Left forelimb (tissue), 1 donor: ENCODE data around the gene MICAL2.

ENCODE experiments used
- DNase-seq: peaks from one replicate; pipeline ENCODE4 v3.0.0-alpha.2; 2018; ENCODE audit warnings: low spot score

MICAL2 gene

DNA sequence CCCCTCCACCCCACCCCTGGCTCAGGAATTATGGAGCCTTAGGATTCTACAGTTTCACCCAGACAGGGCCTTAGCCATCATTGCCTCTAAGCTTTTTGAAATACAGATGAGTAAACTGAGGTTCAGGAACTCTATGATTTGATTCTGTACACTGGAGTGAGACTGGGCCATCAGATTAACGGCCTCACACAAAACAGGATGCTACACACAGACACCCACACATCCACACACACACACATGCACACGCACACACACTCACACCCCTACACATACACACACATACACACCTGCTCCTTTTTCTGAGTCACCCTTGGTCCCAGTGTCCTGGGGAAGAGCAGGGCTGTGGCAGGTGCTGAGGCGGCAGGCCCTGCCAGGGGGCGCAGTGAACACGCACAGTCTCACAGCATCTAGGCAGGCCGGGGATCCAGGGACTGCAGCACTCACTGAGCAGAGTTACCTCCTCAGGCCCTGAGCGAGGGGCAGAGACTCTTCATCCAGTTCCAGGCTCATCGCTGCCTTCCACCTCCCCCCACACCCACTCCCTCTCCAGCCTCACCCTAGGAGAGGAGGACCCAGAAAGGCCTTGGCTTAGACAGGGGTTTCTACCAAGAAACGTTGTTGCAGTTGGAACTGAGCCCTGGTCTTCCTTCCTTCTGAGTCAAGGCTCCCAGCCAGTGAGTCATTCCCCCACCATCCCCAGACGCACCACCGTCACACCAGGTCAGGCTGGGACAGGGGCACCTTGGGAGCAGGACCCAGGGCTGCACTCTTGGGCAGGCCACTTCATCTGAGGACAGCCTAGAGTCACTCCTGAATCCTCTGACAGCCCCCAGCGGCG lies 177.2 kb downstream of the MICAL2 start:
- DNase-seq: peak; percentile 63

DNA sequence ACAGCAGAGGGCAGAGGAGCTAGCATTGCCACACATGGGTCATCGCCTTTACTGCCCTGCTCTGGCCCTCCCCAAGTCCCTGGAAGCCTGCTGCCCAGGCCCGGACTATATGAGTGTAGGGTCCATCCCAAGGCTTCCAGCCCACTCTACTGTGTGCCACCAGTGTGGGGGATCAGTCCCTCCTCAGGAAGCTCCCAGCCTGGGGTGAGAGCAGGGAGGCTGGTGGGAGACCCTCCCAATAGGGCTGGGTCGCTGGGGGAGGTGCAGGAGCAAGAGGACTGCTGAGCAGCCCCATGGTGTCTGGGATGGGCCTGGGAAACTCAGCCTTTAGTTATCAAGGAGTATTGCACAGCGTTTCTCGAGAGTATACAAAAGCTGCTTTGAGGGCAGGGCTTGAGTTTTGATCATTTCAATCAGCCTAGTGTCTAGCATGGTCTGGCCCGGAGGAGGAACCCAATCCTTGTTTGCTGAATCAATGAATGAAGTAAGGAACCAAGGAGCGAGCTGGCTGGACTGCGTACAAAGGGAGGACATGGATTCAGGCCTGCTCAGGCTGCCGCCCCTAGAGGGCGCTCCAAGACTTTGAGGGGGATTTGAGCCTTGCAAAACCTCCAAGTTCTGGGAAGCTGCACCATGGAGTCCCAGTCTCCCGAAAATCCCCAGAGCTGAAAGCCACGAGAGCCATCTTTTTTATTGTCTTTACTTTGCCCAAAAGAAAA lies 178.0 kb downstream of the MICAL2 start:
- peak; percentile 77 for DNase-seq

DNA sequence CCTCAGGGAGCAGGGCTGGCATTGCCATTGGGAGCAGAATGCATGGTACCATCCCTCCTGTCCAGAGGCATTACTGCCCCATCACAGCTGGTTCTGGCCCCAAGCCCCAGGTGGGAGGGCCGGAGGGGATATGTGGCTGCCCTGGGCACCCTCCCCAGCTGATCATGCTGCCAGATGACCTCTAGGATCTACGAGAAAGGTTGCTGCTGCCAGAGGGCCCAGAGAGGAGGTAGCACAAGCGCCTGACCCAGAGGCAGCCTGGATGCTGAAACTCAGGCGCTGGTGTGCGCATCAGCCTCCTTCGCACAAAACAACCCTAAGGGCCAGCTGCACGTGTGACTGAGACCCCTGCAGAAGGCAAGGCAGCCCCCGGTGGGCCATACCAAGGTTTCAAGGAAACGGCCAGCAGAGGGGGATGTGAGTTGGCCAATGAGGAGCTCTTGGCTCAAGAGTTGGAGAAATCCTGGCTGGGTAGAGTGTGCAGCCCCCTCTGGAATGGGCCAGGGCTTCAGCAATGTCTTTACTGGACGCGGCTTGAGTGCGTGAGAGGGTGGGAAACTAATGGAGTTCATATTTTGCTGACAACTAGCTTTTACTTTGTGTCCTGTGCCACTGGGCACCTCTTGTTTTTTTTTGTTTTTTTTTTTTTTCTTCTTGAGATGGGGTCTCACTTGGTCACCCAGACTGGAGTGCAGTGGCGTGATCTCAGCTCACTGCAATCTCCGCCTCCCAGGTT lies 178.7 kb downstream of the MICAL2 start:
- peak; percentile 44 for DNase-seq

DNA sequence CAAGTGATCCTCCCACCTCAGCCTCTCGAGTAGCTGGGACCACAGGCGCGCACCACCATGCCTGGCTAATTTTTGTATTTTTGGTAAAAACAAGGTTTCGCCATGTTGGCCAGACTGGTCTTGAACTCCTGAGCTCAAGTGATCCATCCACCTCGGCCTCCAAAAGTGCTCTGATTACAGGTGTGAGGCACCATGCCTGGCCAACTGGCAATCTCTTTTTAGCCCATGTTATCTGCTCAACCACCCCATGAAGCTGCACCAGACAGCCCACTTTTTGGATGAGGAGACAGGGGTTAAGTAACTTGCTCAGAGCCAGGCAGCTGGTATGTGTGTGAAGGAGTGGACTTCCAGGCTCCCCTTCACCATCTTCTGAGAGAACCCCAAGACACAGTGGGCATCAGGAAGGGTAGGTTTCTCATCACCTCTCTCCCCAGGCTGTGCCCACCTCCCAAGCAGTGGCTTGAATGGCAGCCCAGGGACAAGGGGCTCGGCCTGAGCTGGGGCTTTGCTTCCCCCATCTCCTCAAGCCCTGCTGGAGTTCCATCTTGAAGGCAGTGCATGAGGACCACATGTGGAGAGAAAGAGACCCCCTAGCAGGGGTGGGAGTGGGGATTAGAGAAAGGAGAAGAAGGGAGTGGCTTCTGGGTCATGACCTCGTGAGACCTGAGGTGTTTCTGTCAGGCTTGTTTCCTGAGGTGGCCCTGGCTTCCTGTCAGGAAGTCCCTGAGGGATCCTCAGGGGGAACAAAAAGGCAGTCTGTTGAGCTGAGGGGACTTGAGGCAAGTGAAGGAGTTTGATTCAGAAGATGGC lies 179.5 kb downstream of the MICAL2 start:
- DNase-seq: peak; percentile 38

DNA sequence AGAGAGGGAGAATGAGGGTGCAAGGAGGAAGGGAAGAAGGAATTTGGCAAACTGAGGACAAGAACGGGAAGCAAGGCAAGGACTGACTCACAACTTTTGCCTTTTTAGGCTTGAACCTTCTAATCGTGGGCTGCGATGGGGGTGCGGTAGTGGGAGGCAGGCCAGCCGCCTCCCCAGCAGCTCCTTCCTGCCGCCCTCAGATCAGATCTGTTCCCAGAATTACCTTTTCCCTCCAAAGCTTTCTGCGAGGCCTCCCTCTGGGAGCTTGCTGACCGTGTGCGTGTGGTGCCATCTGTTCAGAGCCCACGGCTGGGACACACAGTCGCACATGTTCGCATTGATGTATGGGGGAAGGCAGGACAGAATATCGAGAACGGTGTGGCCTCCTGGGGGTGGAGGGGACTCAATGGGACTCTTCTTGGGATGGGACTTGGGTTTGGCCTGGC lies 180.1 kb downstream of the MICAL2 start:
- peak; percentile 22 for DNase-seq

DNA sequence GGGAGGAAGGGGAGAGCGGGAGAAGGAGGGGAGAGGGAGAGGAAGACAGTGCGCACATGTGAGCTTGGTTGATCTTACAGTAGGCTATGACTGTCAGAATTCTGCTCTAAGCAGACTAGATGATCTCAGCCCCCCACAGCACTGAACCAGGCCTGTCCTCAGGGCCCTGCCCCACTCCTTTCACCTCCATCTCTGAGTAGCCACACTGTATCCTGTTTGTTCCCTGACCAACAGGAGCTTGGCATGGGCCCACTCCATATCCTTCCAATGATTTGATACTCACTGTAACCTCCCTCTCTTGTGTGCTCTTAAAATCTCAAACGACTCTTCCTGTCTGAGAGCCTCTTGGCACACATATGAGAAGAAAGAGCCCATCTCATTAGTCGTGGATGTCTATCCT lies 180.9 kb downstream of the MICAL2 start:
- peak; percentile 26 for DNase-seq

DNA sequence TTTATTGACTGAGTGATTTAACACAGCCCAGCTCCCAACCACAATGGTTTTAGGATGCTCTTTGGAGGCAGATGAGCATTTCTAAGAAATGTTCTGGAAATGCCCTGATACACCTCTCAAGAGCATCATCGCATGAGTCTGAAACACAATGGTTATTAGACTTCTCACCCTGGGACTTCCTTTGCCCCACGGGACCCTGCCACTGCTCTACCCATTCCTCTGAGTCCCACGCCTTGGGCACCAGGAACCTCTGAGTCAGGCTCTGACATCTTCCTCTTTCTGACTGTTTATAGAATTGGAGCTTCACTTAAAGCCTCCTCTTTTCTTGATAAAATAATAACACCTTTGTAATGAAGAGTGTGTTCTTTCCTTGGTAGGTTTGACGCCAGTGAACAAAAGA lies 181.4 kb downstream of the MICAL2 start:
- DNase-seq: no peak

DNA sequence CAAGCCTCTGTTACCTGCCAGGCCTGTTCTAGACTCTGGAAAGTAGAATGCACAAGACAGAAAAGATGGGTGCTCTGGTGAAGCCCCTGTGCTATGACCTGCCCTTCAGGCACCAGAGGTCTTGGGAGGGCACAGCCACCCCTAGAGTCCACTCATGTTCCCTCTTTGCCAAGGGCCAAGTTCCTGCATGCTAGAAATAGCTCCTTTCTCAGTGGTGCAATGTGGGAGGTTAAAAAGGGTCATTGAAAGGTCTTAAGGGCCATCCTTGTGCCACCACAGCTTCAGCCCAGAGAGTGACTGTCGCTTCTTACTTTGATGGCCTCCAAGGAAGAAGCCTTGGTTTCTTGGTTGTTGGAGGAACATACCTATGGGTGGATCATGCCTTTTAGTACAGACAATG lies 182.4 kb downstream of the MICAL2 start:
- no peak for DNase-seq

DNA sequence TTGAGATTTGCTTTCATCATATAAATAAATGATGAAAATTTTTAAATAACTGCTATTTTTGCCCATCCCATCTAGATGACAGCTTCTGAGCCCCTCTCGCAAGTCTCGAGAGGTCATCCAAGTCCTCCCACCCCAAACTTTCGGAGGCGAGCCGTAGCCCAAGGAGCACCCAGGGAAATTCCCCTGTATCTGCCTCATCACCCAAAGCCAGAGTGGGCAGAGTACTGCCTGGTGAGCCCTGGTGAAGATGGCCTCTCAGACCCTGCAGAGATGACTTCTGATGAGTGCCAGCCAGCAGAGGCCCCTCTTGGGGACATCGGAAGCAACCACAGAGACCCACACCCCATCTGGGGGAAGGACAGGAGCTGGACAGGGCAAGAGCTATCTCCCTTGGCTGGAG lies 183.1 kb downstream of the MICAL2 start:
- no peak for DNase-seq

DNA sequence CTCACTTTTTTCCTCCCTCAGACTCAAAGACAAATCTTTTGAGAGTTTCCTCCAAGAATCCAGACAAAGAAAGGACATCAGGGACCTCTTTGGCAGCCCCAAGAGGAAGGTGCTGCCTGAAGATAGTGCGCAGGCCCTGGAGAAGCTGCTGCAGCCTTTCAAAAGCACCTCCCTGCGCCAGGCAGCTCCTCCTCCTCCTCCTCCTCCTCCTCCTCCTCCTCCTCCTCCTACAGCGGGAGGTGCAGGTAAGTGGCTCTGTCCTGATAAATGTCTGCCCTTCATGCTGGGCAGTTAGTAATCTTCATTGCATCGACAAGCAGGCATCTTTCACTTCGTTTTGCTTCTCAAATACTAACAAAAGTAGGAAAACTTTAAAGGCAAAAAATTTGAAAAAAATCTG lies 184.2 kb downstream of the MICAL2 start:
- no peak for DNase-seq

DNA sequence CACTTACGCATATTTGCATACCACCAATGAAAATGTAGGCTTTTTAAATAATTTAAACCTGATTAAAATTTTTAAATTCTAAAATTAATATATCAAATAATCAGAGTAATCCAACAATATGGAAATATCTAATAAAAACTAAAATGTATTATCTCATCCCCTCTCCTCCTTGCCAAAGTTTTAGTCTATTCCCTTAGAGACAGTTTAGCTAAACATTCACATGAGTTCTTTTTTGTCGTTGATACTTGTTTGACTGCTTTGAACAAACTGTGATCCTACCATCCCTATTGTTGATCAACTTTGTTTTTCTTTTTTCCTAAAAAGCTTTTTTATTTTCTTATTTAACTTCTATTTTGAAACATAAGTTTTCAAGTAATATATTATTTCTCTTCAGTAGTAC lies 185.6 kb downstream of the MICAL2 start:
- no peak for DNase-seq

DNA sequence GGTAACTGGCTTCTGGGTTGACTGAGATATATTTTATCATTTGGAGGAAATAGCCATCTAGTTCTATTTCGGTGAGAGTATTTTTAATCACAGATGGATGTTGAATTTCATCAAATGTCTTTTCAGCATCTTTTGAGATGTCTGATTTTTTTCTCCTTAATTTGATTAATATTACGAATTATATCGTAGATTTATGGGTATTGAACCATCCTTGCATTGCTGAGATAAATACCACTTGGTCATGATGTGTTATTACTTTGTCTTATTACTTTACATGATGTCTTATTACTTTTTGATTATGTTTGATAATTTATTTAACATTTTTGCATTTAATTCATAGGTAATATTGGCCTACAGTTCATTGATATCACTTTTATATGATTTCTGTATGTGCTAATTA lies 188.2 kb downstream of the MICAL2 start:
- DNase-seq: no peak

DNA sequence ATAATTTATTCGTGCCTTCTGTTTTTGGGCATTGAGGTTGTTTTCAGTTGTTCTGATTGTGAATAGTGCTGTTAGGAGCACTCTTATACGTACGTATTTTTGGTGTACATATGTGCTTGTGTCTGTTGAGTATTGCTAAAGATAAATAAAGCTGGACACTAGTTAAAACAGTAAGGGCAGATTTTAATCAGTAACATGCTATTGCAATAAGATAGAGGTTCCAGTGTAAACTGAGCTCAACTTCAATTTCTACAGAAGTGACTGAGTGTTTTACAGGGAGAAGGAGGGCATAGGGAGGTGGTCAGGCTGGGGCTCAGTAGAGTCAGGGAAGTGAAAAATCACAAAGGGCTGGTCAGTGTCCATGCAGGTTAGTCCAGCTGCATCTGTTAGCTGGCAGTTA lies 191.0 kb downstream of the MICAL2 start:
- DNase-seq: no peak

DNA sequence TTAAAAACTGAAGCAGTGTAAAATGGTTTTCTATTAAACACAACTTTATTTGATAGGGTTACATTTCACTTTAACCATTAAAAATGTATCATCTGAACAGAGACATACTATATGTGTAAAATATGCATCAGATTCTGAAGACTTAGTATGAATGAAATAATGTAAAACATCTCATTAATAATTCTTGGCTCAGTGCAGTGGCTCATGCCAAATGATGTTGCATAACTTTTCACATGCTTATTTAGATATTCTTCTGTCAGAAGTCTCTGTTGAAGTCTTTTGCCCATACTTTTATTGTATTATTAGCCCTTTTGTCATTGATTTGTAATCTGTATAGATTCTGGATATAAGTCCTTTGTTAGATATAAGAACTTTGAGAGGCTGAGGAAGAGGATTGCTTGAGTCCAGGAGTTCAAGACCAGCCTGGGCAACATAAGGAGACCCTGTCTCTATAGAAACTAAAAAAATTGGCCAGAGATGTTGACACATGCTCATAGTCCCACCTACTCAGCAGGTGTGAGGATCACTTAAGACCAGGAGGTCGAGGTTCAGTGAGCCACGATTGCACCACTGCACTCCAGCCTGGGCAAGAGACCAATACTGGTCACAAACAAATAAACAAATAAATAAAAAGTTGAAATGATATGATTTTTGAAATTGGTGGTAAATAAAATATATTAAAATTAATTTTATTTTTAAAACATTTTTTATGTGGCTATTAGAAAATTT lies 193.2 kb downstream of the MICAL2 start:
- no peak for DNase-seq

DNA sequence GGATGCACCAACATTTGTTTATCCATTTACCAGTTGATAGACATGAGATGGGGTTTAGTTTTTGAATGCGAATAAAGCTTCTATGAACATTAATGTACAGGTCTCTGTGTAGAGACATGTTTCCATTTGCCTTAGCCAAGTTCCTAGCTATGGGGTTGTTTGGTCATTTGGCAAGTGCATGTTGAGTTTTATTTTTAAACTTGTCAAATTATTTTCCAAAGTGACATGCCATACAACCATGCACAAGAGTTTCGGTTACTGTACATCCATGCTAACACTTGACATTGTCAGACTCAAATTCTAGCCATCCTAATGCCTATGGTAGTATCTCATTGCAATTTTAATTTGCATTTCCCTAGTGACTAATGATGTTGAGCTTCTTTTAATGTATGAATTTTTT lies 196.4 kb downstream of the MICAL2 start:
- no peak for DNase-seq

DNA sequence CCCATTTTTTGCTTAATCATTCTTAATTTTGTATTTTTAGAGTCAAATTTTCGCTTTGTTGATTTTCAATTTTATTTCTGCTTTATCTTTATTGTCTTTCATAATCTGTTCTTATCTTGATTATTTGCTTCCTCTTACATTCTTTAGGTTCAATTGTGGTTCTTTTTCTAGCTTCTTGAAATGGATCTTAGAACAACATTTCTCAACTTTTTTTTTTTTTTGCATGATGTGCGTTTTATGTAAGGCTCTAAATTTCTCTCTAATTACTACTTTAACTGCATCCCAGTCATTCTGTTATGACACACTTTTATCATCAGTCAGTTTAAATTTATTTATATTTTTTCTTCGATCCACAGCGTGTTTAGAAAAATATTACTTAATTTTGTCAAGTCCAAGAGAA lies 201.7 kb downstream of the MICAL2 start:
- no peak for DNase-seq
